HG02840 (cell line): Measurements from ENCODE around the gene HRC.
A peak's percentile ranks its signal among the peaks of the same experiment; 100 is the strongest.
"Not testable (repeated sequence)": the region's sequence is repeated elsewhere in the genome, so short reads cannot be mapped to it uniquely, and the experiment has no call there.

Source experiments
- ATAC-seq: cut with Tn5 transposase; IDR thresholded peaks from one replicate; pipeline ENCODE4 v1.9.1; 2021; ENCODE audit warnings: mild to moderate bottlenecking, moderate library complexity, moderate number of reproducible peaks; ENCODE audit not compliant: unreplicated experiment, low FRiP score

Gene HRC

GRCh38 chr19:49136771-49137171 is 18.4 kb downstream of the HRC start:
- ATAC-seq, result no peak

GRCh38 chr19:49135686-49136085 is 19.5 kb downstream of the HRC start:
- no peak for ATAC-seq

GRCh38 chr19:49133621-49134454 is 21.4 kb downstream of the HRC start:
- no peak for ATAC-seq

- ATAC-seq, result no peak
Measured at GRCh38 chr19:49132974-49133609, 22.1 kb downstream of the HRC start.

GRCh38 chr19:49130325-49130724 is 24.9 kb downstream of the HRC start:
- no peak for ATAC-seq

GRCh38 chr19:49129238-49129583 is 26.0 kb downstream of the HRC start:
- ATAC-seq, result no peak

- no peak for ATAC-seq
Measured at GRCh38 chr19:49128545-49129237, 26.5 kb downstream of the HRC start.

GRCh38 chr19:49127674-49128544 is 27.3 kb downstream of the HRC start:
- peak; percentile 80 for ATAC-seq

- not testable (repeated sequence) for ATAC-seq
Measured at GRCh38 chr19:49127225-49127624, 28.0 kb downstream of the HRC start.

- no peak for ATAC-seq
Measured at GRCh38 chr19:49126575-49126974, 28.6 kb downstream of the HRC start.

GRCh38 chr19:49125025-49125731 is 30.0 kb downstream of the HRC start:
- ATAC-seq, result no peak

GRCh38 chr19:49123285-49123684 is 31.9 kb downstream of the HRC start:
- ATAC-seq, result not testable (repeated sequence)

GRCh38 chr19:49121841-49122240 is 33.4 kb downstream of the HRC start:
- not testable (repeated sequence) for ATAC-seq

- ATAC-seq, result no peak
Measured at GRCh38 chr19:49120868-49121267, 34.3 kb downstream of the HRC start.

GRCh38 chr19:49120325-49120683 is 34.9 kb downstream of the HRC start:
- no peak for ATAC-seq

- ATAC-seq, result no peak
Measured at GRCh38 chr19:49119411-49120324, 35.5 kb downstream of the HRC start, which contains the start of gene PPFIA3. TSS of gene PPFIA3 (plus strand) at chr19:49119544. CDS start at chr19:49127874, 8,330 bp downstream.

- ATAC-seq, result peak; percentile 77
Measured at GRCh38 chr19:49118565-49119410, 36.4 kb downstream of the HRC start, which contains the start of gene C19orf73. TSS of gene C19orf73 (minus strand) at chr19:49119143. CDS start at chr19:49119022, 121 bp downstream.
